Progenitor cell of endocrine pancreas (in vitro differentiated cells): ENCODE results near the gene KCNMB1. TPM values are rescaled to one million over a fixed set of nuclear protein-coding genes. Genes with fewer than 3 reads are reported as not detected.

Experiments used
- DNase-seq: peaks from one replicate; pipeline ENCODE4 v3.0.0; 2021; ENCODE audit warnings: low spot score; ENCODE audit not compliant: unreplicated experiment
- H3K27ac Mint-ChIP-seq: 2 replicates; pipeline ENCODE4 v1.8.0; 2021; ENCODE audit warnings: mild to moderate bottlenecking, moderate library complexity, mixed read lengths
- H3K27me3 Mint-ChIP-seq: 2 replicates; pipeline ENCODE4 v1.8.0; 2021; ENCODE audit warnings: mixed read lengths
- H3K36me3 Mint-ChIP-seq: 2 replicates; pipeline ENCODE4 v1.8.0; 2022; ENCODE audit warnings: mixed read lengths; ENCODE audit not compliant: insufficient read depth
- H3K4me1 Mint-ChIP-seq: 2 replicates; pipeline ENCODE4 v1.8.0; 2021; ENCODE audit warnings: low read depth, mixed read lengths
- H3K4me3 Mint-ChIP-seq: 2 replicates; pipeline ENCODE4 v1.8.0; 2021; ENCODE audit warnings: low read depth, mild to moderate bottlenecking, moderate library complexity, mixed read lengths
- H3K9me3 Mint-ChIP-seq: 2 replicates; pipeline ENCODE4 v1.8.0; 2021; ENCODE audit warnings: low read depth, mixed read lengths
- total RNA-seq: library from RNA; stranded (reverse); gene quantifications from 2 replicates; pipeline ENCODE4 v1.2.1, GENCODE V29; 2021
- TF ChIP-seq, protein P1 (sequence below): fragments of 200-600 bp; sonication (generic); IDR thresholded peaks from one replicate; pipeline ENCODE4 v1.5.0; 2021; ENCODE audit warnings: antibody characterized with exemption, mild to moderate bottlenecking; ENCODE audit not compliant: unreplicated experiment

KCNMB1 gene
- total RNA-seq, 1 donor from 2014 or later, result not detected

- TF ChIP-seq, protein P1, sequence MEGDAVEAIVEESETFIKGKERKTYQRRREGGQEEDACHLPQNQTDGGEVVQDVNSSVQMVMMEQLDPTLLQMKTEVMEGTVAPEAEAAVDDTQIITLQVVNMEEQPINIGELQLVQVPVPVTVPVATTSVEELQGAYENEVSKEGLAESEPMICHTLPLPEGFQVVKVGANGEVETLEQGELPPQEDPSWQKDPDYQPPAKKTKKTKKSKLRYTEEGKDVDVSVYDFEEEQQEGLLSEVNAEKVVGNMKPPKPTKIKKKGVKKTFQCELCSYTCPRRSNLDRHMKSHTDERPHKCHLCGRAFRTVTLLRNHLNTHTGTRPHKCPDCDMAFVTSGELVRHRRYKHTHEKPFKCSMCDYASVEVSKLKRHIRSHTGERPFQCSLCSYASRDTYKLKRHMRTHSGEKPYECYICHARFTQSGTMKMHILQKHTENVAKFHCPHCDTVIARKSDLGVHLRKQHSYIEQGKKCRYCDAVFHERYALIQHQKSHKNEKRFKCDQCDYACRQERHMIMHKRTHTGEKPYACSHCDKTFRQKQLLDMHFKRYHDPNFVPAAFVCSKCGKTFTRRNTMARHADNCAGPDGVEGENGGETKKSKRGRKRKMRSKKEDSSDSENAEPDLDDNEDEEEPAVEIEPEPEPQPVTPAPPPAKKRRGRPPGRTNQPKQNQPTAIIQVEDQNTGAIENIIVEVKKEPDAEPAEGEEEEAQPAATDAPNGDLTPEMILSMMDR, result no peak
- no peak for DNase-seq
- peaks cover 34% of the 10 kb centered on the region for H3K27me3 Mint-ChIP-seq
- no peak overlapping the region for H3K4me3 Mint-ChIP-seq
- H3K27ac Mint-ChIP-seq, result no peak overlapping the region
- peaks cover 2% of the 10 kb centered on the region for H3K4me1 Mint-ChIP-seq
- H3K36me3 Mint-ChIP-seq, result no peaks in the 10 kb centered on the region
- no peaks in the 10 kb centered on the region for H3K9me3 Mint-ChIP-seq
These were observed 43.5 kb upstream of the KCNMB1 start for GRCh38 chr5:170432669-170433068.

DNA sequence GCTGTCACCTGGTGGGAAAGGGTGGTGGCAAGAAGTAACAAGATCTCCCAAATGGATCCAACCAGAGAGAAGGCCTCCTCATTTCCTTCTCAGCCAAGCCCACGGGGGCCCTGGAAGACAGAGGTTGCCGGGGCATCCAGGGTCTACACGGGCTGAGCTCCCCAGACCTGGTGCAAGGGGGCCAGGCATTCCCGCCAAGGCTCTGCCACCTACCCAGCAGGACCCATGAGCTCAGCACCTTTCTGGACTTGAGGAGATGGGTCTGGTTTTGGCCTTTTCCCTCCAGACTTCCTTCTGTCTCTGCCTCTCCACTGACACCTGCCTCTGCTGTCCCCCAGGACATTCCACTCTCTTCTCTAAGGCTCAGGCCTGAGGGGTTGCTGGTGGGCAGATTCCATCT is 42.4 kb upstream of the KCNMB1 start:
- H3K9me3 Mint-ChIP-seq, result no peaks in the 10 kb centered on the region
- H3K27me3 Mint-ChIP-seq, result peaks cover 32% of the 10 kb centered on the region
- H3K4me3 Mint-ChIP-seq, result no peak overlapping the region
- TF ChIP-seq, protein P1, result no peak
- H3K4me1 Mint-ChIP-seq, result peaks cover 2% of the 10 kb centered on the region
- no peak overlapping the region for H3K27ac Mint-ChIP-seq
- no peak for DNase-seq
- H3K36me3 Mint-ChIP-seq, result no peaks in the 10 kb centered on the region

GRCh38 chr5:170430866-170431437 is 41.8 kb upstream of the KCNMB1 start:
- Mint-ChIP-seq H3K4me3 (no peak overlapping the region), H3K36me3 (no peaks in the 10 kb centered on the region), H3K9me3 (no peaks in the 10 kb centered on the region), H3K27me3 (peaks cover 32% of the 10 kb centered on the region), H3K4me1 (peaks cover 2% of the 10 kb centered on the region), H3K27ac (no peak overlapping the region)
- no peak for DNase-seq
- TF ChIP-seq, protein P1, result no peak

DNA sequence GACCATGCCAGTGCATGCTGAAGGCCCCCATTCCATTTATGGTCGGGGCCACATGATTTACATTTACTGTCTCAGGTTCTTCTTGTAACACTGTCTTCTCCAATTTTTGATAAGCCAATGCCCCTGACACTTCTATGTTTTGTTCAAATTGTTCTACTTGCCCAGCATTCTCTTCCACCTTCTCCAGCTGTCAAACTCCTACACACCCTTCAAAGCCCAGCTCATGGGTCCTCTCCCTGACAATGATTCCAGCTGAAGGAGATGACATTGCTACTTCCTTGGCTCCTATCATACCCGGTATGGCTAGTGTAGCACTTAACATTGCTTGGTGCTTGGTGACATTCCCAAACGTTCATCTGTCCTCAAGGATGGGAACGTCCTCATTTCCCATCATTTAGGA is 41.1 kb upstream of the KCNMB1 start:
- no peak overlapping the region for H3K27ac Mint-ChIP-seq
- H3K36me3 Mint-ChIP-seq, result no peaks in the 10 kb centered on the region
- TF ChIP-seq, protein P1, result no peak
- peaks cover 29% of the 10 kb centered on the region for H3K27me3 Mint-ChIP-seq
- DNase-seq, result no peak
- H3K9me3 Mint-ChIP-seq, result no peaks in the 10 kb centered on the region
- H3K4me3 Mint-ChIP-seq, result no peak overlapping the region
- H3K4me1 Mint-ChIP-seq, result no peaks in the 10 kb centered on the region

DNA sequence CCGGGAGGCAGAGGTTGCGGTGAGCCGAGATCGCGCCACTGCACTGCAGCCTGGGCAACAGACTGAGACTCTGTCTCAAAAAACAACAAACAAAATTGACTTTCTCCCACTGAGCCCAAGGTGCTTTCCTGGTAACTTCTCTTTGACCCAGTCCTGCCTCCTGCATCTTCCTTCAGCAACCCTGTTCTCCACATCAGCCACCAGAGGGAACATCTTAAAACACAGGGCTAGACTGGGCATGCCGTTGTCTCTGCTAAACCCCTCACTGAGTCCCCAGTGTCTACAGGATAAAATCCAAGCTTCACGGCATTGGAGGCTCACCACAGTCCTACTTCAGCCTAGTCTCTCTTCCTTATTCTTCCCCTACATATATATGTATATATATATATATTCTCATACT is 39.8 kb upstream of the KCNMB1 start:
- Mint-ChIP-seq H3K27ac (no peak overlapping the region), H3K4me3 (no peak overlapping the region), H3K36me3 (no peaks in the 10 kb centered on the region), H3K4me1 (no peaks in the 10 kb centered on the region), H3K27me3 (peaks cover 36% of the 10 kb centered on the region), H3K9me3 (no peaks in the 10 kb centered on the region)
- no peak for DNase-seq
- TF ChIP-seq, protein P1, result no peak
